GM21526 (cell line): ENCODE results near the gene NDFIP2.
"Not testable (repeated sequence)": the region's sequence is repeated elsewhere in the genome, so short reads cannot be mapped to it uniquely, and the experiment has no call there.

Source experiments
- ATAC-seq: cut with Tn5 transposase; IDR thresholded peaks from one replicate; pipeline ENCODE4 v1.9.1; 2021; ENCODE audit warnings: moderate library complexity; ENCODE audit not compliant: unreplicated experiment, low FRiP score

NDFIP2 gene

DNA sequence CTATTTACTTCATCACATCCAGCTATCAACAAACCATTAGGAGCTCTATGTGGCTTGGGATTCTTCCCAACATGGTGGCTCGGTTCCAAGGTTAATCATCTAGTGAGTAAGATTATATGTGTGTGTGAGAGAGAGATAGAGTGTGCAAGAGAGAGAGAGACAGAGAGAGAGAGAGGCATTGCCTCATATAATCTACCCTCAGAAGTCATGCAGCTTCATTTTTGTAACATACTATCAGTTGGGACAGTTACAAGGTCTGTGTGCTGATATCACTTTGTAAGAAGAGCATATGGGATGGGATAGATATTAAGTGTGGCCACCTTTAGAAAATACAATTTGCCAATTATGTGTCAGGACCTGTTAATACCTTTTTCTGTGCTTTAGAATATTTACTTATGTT lies 104.1 kb downstream of the NDFIP2 start:
- no peak for ATAC-seq

DNA sequence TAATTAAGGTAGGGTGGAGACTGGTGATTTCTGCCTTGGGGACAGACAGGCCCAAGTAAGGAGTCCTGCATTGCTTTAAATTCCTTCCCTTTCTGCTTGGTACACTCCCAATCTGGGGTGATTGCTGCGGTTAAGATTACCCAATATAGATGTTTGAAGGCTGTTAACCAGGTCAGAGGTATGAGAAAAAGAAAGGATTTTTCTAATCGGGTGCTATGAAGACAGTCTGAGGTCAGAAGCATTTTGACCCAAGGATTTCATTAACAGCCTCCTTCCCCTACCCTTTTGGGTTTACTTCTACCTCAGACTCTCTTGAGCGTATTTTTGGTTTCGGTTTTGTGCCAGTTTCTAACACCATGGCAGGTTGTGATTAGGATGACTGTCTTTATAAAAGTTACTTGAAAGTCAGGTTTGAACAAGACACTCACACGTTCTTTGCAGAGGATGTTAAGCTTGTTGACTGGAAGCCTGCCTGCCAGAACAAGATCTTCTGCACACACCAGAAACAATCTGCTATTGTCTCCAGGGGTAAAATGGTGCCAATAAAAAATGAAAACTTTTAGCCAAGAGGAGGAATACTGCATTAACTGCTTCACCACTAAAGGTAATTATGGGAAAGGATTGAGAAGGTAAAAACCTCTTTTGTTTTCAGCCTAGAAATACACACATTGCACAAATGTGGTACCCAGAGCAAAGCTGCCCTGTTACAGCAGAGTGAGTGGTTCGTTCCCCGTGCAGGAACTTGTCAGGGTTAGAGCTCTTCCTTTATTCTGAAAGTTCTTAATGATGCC lies 108.8 kb downstream of the NDFIP2 start:
- no peak for ATAC-seq

DNA sequence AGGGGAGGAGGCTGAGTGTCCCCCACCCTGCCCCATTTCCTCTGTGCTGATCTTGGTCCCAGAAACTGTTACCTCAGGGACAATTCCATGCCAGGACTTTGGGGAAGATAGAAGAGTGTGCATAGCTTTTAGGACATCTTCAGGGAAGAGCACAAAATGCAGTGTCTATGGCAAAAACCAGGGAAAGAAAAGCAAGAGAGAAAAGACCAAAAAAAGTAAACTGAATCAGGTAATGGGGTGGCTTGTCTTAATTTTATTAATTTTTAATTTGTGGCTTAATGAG lies 109.4 kb downstream of the NDFIP2 start:
- no peak for ATAC-seq

DNA sequence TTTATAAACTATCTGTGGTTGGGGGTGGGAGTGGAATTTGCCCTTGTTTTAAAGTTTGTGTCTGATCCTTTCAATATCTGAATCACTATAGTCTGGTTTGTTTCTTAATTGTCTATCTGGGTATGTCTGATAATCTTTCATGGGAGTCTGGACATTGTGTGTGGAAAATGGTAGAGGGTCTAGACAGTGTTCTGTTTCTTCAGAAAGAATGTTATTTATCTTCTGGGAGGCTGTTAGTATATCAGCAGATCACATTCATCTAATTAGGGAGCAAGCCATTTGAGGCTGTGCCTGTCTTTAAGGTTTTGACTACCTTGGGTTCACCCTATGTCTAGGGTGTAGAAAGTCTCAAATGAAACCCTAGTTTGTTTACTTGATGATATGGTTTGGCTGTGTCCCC lies 110.5 kb downstream of the NDFIP2 start:
- no peak for ATAC-seq

DNA sequence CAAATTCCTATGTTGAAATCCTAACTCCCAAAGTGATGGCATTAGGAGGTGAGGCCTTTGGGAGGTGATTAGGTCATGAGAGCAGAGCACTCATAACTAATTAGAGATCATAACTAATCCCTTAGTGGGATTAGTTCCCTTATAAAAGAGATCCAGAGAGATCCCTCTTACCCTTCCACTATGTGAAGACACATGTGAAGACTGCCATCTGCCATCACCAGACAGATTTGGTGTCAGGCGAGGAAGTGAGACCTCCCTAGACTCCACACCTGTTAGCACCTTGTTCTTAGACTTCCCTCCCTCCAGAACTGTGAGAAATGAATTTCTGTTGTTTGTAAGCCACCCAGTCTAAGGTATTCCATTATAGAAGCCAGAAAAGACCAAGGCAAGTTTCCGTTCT lies 112.2 kb downstream of the NDFIP2 start:
- ATAC-seq = no peak

DNA sequence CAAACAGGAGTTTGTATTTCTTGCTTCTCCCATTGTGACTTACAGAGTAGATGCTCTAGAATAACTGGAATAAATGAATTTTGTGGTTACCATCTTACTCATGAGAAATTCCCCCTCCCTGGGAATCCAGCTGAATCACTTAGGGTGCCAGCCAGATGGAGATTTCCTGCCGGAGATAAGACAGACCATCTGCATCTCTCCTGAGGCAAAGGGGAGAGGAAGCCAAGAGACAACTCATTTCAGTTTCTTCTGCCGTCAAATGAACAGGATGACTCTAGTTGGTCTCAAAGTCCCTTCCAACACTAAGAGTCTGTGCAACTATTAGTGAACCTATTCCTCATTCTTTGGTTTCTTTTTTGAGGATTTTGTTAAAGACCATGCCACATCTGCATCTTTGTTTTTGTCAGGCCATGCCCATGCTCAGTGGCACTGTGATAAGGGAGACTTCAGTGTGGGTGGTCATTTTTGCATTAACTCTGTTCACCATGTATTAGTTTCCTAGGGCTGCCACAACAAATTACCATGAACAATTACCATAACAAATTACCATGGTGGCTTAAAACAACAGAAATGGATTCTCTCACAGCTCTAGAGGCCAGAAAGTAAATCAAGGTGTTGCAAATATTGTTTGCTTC lies 112.8 kb downstream of the NDFIP2 start:
- ATAC-seq = no peak

DNA sequence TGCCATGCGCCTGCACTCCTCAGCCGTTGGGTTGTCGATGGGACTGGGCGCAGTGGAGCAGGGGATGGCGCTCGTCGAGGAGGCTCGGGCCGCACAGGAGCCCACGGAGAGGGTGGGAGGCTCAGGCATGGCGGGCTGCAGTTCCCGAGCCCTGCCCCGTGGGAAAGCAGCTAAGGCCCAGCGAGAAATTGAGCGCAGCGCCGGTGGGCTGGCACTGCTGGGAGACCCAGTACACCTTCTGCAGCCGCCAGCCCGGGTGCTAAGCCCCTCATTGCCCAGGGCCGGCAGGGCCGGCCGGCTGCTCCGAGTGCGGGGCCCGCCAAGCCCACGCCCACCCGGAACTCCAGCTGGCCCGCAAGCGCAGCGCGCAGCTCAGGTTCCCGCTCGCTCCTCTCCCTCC lies 119.2 kb downstream of the NDFIP2 start:
- ATAC-seq = not testable (repeated sequence)

DNA sequence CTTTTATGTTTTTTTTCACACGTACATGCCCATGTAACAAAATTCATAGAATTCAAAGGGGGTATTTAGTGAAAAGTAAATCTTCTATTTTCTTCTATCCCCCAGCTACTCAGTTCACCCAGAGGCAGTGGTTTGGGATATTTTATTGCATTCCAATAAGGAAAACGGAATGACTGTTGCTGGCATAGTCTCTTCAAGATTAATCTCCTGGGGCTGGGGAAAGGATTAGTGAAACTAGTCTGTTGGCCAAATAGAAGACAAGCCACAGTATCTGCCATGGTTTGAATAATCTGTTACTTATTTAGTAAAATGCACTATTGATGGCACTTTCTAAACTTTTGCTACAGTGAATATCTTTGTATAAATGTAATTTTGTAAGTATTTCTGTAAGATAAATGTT lies 122.0 kb downstream of the NDFIP2 start:
- no peak for ATAC-seq

DNA sequence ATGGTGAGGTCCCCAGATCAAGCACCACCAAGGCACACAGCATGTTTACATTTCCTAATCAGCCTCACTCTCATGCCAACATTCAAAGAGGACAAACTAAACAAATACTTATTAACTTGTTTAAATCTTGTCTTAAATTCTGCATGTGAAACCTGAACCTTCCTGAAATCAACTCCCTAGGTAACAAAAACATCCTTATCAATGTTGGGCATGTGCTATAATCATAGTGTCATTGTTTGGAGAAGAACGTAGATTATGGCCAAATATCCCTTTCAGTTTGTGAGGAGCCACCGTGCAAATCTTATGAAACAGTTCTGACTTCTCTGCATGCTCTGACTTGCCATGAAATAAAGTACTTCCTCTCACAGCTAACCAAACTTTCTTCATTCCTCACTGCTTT lies 123.8 kb downstream of the NDFIP2 start:
- no peak for ATAC-seq
